SK-N-SH (cell line): Measurements from ENCODE around the gene OIP5.
"Not testable (repeated sequence)": the region's sequence is repeated elsewhere in the genome, so short reads cannot be mapped to it uniquely, and the experiment has no call there.

Source experiments
- CTCF ChIP-seq: fragments of 200-600 bp; sonication (generic); IDR thresholded peaks from 2 replicates; pipeline ENCODE4 v1.6.1; 2017; ENCODE audit warnings: antibody characterized with exemption, mild to moderate bottlenecking, moderate library complexity
- NRF1 ChIP-seq: IDR thresholded peaks from 2 replicates; pipeline ENCODE4 v1.6.1; 2012; ENCODE audit warnings: low read depth, mild to moderate bottlenecking, low read length
- RAD21 ChIP-seq: IDR thresholded peaks from 2 replicates; pipeline ENCODE4 v1.6.1; 2012; ENCODE audit warnings: mild to moderate bottlenecking, low read length
- SMC3 ChIP-seq: IDR thresholded peaks from 2 replicates; pipeline ENCODE4 v1.6.1; 2012; ENCODE audit warnings: low read depth, low read length, improper control_type of control experiment
- TAF1 ChIP-seq: IDR thresholded peaks from 2 replicates; pipeline ENCODE4 v1.6.1; 2012; ENCODE audit warnings: low read depth, mild to moderate bottlenecking, low read length, moderate library complexity, borderline replicate concordance
- TCF12 ChIP-seq: IDR thresholded peaks from 2 replicates; pipeline ENCODE4 v1.4.0; 2012

- TF ChIP-seq NRF1, TCF12, RAD21, CTCF, TAF1, SMC3: not testable (repeated sequence)
These were observed 50.0 kb downstream of the OIP5 start for GRCh38 chr15:41282436-41282835.
